GM18870 (cell line): ENCODE data around the gene GDF11.

Experiments
- ATAC-seq: cut with Tn5 transposase; IDR thresholded peaks from one replicate; pipeline ENCODE4 v1.9.1; 2021; ENCODE audit warnings: moderate library complexity; ENCODE audit not compliant: unreplicated experiment

Gene GDF11

DNA sequence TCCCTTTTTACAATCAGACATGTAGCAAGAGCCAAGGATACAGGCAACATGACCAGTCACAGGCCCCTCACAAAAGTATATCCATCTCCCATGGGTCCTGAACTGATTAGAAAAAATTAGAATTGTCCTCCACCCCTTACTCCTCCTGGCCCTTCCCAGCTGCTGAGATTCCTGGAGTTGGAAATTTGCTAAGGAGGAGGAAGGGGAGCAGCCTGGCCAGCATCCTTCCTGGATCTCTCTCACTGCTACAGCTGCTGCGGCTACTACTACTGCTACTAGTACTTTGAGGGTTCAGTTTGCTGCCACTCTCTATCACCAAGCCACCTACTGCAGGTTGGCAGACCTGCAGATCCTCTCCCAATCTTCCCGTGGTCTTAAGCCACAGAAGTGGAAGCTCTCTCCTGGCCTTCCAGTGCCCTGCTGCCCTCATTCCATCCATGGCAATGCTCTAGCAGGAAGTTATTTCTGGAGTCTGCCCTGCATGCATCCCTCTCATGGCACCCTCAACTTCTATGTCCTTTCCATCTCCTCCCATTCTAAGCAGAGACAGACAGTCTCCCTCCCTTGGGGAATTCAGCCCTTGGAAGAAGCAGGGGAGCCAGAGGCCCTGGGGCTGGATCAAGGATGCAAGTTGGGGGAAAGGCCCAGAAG lies 36.2 kb upstream of the GDF11 start:
- ATAC-seq, result no peak

DNA sequence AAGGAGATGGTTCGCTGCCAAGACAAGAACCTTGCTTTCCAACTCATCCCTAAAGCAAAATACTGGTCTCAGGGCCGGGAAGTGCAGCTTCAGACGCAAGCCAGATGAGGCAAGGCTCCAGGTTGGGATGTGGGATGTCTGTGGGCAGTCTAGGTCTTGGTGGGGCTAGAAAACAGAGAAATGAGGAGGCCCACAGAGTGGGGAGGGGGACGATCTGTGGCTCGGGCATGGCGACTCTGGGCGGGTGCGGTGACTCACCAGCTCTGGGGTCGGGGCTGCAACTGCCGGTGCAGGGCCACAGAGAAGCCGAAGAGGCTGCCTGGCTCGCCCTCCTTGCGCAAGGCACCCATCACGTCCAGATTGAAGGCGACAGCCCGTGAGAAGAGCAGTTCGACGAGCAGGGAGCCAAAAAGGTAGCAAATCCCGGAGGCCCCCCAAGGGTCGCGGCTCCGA lies 35.7 kb upstream of the GDF11 start:
- no peak for ATAC-seq

DNA sequence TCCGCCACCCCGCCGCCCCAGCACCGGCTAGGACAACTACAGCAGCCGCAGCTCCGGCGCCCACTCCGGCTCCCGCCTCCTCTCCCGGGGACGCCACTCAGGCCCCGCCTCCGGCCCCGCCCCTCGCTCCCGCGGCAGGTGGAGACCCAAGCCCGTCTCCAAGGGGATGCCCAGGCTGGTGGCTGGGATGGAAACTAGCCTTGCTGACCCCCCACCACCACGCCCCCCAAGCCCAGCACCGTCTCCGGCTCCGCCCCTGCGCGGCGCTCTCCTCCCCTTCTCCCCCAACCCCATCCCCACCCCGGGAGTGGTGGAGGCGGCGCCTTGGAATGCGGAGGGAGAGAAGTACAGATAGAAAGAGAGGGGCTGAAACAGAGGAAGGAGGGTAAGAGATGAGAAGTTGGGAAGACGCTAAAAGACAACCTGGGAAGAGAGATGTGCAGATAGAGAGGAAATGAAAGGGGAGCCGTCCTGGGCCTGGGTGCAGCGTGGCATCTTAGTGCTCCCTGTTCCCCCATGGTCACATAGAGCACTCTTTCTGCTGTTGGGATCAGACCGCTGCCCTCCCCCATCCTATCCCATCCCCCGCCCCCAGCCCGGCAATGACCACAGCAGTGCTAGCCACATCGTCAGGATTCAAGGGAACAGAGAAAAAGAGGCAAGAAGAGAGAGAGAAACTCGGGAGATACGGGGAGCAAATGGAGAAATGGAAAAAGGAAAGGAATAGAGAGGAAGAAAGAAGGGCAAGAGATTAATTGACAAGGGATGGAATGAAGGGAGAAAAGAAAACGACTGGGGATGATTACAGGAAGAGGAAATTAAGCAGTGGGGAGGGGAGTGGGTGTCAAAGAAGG lies 34.9 kb upstream of the GDF11 start, which contains the start of gene ITGA7:
TSS of gene ITGA7 (minus strand) at position 64 of the 854 bp plus-strand sequence. CDS start 222 bp downstream, outside the sequence.
- ATAC-seq, result no peak

DNA sequence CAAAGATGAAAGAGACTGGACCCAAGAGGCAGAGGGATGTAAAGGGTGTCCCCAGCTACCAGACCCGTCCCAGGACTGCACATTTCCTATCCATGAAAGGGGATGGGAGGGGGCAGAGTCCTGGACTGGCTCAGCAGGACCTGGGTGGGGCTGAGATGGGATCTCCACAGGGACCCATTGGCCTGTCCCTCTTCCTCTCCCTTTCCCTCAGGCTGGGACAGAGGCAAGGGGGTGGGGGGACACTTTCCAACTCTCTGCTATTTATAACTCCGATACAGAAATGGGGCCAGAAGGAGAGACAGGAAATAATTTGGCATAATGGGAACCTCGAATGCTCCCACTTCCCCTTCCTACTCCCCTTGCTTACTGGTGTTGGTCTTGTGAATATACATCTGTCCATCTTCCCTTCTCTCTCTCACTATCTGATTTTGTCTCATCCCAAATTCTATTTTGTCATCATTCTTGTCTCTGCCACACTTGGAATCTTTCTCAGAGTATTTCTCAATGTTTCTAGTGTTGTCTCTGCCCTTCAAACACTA lies 34.2 kb upstream of the GDF11 start:
- ATAC-seq, result no peak

DNA sequence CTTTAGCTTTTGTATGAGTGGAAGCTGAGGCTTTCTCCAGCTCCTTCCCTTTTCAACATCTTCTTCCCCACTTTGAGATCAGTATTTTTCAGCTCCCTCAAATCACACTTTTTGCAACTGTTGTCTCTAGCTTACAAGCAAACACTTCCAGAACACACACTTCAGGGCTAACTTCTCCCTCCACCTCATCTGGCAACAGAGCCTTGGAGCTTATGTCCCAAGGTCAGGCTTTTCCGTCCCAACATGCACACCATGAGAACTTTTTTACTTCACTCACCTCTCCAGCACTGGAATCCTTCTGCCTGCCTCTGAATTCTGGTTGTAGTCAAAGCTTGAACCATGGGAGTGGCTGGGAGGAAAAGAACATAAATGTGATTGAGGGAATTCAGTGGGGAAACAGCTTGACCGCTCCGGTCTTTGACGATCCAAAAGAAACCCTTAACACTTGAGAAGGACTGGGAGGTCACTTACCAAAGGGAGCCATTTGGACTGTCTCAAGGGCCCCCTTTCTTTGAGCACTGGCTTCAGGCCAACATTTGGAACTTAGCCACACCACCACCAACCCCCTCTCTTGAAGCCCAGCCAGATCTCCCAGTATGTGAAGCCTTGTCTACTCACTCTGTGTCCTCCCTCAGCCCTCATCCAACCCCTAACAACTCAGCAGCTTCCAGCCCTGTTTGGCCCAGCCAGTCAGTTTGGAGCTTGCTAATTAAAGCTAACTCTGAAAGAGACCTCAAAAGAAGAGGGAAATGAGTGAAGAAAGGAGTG lies 31.0 kb upstream of the GDF11 start:
- no peak for ATAC-seq

DNA sequence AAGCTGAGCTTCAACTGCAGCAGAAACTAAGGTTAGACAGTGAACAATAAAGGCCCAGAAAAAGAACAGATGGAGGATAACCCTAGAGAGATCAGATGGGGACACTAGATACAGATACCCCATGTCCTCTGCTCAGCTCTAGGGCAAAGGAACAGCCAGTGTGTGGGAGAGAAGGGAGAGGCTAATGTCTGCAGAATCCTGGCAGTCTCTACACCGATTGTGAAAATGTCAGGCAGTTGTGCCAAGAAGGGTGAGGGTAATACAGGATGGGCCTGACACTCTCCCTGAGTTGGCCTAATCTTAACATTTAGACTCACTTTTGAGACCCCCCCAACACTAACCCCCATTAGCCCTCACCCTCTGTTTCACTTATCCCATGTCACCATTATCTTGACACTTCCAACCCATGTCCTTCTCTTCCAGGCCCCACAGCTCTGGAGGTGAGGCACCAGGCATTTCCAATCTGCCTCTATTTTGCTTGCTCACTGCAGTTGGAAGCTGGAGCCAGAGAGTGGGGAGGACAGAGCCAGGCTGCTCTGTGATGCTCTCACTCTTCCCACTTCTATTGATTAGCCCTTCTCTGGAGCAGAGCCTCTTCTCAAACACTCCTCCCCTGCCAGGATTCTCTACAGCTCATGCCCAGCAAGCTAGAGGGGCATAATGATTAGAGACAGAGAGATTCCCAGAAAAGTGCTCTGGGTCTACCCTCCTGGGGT lies 30.1 kb upstream of the GDF11 start:
- ATAC-seq, result no peak

DNA sequence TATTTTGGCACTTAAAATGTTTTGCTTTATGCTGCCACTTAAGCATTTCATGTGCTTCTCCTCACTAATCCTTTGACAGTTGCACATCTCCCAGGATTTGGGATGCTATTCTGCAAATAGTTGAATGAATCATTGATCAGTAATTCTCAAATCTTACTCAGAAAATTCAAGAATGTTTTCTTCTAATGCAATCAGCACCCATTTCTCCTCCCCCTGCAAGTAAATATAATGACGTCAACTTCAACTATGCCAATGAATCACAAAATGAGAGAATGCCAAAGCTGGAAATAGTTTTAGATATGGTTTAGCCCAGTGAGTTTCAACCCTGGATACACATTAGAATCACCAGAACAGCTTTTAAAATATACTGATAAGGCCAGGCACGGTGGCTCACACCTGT lies 29.2 kb upstream of the GDF11 start:
- ATAC-seq, result no peak

DNA sequence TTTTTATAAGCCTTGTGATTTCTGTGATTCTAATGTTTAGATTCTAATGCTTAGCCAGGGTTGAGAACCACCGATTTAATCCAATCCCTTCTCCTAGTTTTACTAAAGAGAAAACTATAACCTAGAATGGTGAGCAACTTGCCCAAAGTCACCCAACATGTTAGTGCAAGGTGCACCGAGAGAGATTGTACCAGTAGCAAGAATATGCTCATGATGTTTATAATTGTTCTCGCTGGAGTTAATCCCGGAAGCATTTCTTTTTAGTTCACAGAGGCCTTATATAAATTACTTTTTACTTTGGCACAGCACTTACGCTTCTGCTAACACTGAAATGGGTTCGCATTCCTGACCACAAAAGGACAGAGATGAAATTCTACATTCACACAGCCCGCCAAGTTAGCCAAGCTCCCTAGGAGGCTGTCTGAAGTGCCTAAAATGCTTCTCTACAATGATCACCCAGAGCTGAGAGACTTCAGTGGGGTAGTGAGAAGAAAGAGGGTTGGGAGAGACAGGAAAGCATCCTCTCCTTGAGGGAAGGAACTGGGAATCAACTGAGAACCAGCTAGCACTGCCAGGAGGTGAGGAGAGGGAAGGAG lies 27.7 kb upstream of the GDF11 start:
- ATAC-seq, result no peak

DNA sequence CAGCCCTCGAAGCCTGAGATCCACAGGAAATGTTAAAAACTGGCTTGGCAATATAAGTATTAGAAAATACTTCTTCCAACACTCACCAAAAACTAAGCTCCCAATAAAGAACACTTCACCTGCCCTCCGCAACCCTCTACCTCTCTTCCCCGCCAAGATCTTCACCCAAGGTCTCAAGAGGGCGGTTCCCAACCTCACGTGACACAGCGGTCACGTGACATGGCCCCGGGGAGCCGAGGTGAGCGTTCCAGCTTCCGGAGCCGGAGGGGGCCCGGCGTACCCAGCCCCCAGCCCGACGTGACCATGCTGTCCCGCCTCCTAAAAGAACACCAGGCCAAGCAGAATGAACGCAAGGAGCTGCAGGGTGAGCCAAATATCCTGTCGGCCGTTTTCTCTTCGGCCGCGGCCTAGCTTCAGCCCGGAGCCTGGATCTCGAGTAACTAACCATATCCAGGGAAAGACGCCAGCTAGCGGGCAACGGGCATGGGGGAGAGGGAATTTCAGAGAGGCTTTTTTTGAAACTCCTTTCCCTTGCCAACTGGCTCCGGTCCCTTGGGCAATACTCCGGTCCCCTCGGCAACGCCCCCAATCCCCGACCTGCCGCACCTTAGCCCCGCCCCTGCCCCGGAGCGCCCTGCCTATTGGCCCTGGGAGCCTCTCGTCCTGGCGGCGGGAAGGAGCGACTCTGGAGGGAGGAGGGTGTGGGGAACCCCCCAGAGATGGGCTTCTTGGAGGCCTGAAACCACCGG lies 26.9 kb upstream of the GDF11 start, which contains the start of gene BLOC1S1:
TSS of gene BLOC1S1 (plus strand) at position 214 of the 749 bp plus-strand sequence. CDS start at position 220, 6 bp downstream.
- ATAC-seq, result peak; percentile 62

DNA sequence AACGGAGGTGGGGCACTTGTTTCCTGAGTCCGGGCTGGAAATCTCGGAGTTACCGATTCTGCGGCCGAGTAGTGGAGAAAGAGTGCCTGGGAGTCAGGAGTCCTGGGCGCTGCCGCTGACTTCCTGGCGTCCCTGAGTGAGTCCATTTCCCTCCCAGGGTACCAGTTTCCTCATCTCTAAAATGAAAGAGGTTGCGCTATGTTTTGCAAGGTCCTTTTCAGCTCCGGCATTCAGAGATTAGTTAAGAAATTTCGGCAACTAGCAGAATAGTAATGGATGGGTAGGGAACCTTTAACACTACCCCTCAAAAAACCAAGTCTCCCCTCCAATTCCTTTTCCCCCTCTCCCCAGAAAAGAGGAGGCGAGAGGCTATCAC lies 26.4 kb upstream of the GDF11 start:
- no peak for ATAC-seq

DNA sequence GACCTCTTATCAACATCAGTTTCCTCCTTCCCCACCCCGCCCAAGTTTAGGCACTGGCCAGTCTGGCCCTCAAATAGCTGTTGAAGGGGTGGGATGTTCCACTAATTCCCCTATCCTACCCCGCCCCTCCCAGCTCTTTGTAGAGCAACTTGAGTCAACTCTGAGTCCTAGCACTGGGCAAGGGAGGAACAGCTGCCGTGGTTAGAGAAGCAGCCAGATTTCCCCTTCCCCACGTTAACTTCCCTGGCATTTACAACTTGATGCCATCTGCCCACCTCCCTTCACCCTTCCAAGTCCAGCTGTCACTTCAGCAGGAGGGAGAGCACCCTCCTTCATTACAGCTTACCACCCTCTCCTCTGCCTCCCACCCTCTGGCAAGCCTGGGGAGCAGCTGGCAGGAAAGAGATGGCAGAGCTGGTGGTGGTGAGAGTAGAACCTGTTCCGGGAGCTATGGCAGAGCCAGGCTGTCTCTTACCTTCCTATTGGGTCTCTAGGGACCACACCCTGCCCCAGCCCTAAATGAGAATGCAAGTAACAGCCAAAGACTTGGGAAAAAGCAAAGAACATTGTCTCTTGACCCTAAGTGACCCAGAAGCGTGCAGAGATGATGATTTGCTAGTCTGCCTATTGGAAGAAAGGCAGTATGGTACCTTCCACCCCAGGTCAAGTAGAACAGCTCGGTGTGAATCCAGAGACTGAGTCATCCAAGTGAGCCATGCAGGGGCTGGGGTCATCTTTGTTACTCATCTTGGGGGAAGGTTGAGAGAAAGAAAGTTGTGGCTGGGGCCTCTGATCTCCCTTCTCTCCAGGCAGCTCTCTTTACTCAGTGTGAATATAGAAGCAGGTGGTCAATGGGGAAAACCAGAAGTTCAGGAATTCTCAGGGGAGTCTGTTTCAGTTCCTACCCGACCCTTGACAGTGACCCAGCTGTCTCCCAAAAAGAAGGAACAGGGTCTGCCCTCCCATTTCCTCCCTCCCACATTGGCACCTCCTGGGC lies 25.6 kb upstream of the GDF11 start:
- no peak for ATAC-seq

DNA sequence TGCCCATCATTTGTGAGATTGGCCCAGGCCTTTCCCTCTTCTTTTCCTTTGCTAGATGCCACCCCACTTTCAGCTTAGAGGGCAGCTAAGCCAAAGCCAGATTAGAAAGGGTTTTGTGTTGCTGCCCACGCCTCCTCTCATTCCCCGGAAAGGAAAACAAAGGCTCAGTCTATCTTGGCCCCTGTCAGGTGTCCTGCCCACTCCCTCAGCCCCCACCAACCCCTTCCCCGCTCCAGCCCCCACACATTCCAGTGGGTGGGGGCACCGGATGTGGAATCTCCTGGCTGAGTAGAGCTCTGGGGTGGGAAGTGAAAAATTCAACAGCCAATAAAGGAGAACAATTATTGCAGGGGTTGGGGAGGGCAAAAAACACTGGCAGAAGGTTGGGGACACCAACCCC lies 24.9 kb upstream of the GDF11 start:
- no peak for ATAC-seq

DNA sequence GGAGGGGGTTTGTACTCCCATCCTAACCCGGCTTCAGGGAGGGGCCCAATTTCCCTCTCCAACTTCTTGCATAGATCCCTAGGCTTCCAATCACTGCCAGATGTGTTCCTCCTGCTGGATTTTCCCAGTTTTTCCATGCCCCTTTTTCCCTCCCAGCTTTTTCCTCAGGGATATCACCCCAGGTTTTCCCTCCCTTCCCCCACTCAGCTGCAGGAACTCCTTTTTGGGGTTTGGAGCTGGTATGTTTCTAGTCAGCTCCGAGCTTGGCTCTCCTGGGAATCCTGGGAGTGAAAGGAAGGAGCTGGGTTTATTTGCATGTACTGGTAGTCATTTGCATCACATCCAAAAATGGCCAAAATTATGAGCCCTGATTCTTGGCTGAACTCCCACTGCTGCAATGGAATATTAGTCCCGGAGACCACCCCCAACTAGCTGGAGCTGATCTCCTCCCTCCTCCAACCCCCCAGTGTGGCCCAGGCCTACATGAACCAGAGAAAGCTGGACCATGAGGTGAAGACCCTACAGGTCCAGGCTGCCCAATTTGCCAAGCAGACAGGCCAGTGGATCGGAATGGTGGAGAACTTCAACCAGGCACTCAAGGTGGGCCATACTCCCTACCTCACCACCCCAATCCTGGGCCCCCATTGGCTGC lies 24.2 kb upstream of the GDF11 start:
- ATAC-seq, result no peak

DNA sequence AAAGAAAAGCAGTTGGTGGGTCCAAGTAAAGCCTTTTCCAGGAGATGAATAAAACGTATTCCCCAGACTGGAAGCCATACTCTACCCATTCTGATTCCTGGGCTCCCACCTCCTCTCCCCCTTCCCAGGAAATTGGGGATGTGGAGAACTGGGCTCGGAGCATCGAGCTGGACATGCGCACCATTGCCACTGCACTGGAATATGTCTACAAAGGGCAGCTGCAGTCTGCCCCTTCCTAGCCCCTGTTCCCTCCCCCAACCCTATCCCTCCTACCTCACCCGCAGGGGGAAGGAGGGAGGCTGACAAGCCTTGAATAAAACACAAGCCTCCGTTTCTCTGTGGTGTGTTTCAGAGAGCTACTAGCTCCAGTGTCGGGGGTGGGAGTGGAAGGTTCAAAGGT lies 23.6 kb upstream of the GDF11 start:
- no peak for ATAC-seq

DNA sequence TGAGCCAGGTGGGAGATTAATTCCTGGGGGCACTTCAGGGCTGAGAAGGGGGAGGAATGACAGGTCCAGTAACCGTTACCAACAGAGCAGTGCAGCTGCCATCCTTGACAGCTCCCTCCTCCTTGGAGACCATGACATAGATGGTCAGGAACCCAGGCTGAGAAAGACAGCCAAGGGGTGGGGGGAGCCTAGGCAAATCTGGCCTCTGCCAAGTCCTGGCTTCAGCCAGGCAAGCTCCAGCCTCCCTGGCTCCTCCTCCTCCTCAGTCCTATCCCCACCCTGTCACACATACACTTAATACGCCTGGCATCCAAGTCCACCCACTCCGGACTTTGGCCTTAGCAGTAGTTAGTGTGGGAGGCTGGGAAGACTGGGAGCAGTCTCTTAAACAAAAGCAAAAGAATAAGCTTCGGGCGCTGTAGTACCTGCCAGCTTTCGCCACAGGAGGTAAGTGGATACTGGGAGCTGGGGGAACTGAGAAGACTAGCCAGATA lies 22.8 kb upstream of the GDF11 start, which contains the start of gene RDH5:
TSS of gene RDH5 (plus strand) at position 323 of the 494 bp plus-strand sequence. CDS start 792 bp downstream, outside the sequence.
- ATAC-seq, result no peak

DNA sequence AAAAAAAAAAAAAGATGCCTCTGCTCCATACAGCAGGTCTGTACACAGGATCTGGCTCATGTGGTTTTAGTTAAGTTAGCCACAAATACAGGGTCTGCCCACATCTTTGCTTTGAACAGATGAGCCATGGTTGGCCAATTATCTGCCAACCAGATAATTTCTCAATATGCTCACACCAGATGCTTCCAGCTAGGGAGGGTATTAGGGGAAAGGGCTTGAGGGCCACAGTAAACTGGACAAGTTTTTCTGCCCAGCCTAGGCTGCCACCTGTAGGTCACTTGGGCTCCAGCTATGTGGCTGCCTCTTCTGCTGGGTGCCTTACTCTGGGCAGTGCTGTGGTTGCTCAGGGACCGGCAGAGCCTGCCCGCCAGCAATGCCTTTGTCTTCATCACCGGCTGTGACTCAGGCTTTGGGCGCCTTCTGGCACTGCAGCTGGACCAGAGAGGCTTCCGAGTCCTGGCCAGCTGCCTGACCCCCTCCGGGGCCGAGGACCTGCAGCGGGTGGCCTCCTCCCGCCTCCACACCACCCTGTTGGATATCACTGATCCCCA lies 22.0 kb upstream of the GDF11 start:
- no peak for ATAC-seq

DNA sequence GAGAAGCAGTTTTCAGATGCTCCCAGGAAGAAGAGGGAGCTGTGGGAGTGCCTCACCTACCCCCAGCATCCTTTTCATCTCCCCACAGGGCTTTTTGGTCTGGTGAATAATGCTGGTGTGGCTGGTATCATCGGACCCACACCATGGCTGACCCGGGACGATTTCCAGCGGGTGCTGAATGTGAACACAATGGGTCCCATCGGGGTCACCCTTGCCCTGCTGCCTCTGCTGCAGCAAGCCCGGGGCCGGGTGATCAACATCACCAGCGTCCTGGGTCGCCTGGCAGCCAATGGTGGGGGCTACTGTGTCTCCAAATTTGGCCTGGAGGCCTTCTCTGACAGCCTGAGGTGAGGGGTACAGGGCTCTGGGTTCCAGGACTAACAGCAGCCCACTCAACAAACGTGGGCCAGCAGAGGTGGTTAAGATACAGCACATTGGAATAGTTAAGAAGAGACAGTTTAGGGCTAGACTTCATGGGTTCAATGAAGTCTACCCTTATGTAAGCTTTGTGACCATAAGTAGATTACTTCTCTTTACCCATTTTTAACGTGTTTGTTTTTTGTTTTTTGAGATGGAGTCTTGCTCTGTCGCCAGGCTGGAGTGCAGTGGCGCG lies 21.2 kb upstream of the GDF11 start:
- ATAC-seq, result no peak
